ENCODE results near the gene PRDM16. TPM values are rescaled to one million over a fixed set of nuclear protein-coding genes. Genes with fewer than 3 reads are reported as not detected.

Gene PRDM16
- total and polyA plus RNA-seq, 2 of the 13 experiments (the other 11 are each of a cell fraction or from before 2014, with no cell fraction given) = 0.15 to 0.81 TPM

GRCh38 chr1:3170561-3171453 lies 101.8 kb downstream of the PRDM16 start (continued):
- TF ChIP-seq PHB2 (IDR thresholded peaks at IDR 0.05; ENCODE audit: partially characterized antibody) (no peak), ONECUT2 (CRISPR knock-in tag; IDR thresholded peaks at IDR 0.05) (no peak), NKX3-1 (CRISPR knock-in tag; IDR thresholded peaks at IDR 0.05) (no peak), IRF1 (CRISPR knock-in tag; IDR thresholded peaks at IDR 0.05; ENCODE audit: low read depth) (no peak), ZNF275 (CRISPR knock-in tag; IDR thresholded peaks at IDR 0.05; ENCODE audit: borderline replicate concordance) (no peak), ZNF256 (CRISPR knock-in tag; conservative IDR thresholded peaks at IDR 0.05) (no peak), RNF219 (CRISPR knock-in tag; IDR thresholded peaks at IDR 0.05) (no peak), TFDP1 (CRISPR knock-in tag; IDR thresholded peaks at IDR 0.05; ENCODE audit: borderline replicate concordance) (peak; percentile 73; the same call in 1 of the 2 replicates), ZNF546 (CRISPR knock-in tag; conservative IDR thresholded peaks at IDR 0.05) (no peak), SAFB2 (CRISPR knock-in tag; IDR thresholded peaks at IDR 0.05; ENCODE audit: borderline replicate concordance, low read depth) (no peak), PHF5A (CRISPR knock-in tag; IDR thresholded peaks at IDR 0.05; ENCODE audit: low read depth, unreplicated experiment) (peak; percentile 45), KLF6 (CRISPR knock-in tag; IDR thresholded peaks at IDR 0.05) (no peak), ZNF549 (CRISPR knock-in tag; IDR thresholded peaks at IDR 0.05) (no peak), ZNF180 (CRISPR knock-in tag; IDR thresholded peaks at IDR 0.05; ENCODE audit: borderline replicate concordance, low read depth) (no peak), JARID2 (CRISPR knock-in tag; IDR thresholded peaks at IDR 0.05; ENCODE audit: insufficient replicate concordance) (no peak), ZIK1 (CRISPR knock-in tag; IDR thresholded peaks at IDR 0.05; ENCODE audit: borderline replicate concordance, low read depth) (no peak), ZNF766 (CRISPR knock-in tag; IDR thresholded peaks at IDR 0.05; ENCODE audit: borderline replicate concordance) (no peak)
- TF ChIP-seq, protein P1, sequence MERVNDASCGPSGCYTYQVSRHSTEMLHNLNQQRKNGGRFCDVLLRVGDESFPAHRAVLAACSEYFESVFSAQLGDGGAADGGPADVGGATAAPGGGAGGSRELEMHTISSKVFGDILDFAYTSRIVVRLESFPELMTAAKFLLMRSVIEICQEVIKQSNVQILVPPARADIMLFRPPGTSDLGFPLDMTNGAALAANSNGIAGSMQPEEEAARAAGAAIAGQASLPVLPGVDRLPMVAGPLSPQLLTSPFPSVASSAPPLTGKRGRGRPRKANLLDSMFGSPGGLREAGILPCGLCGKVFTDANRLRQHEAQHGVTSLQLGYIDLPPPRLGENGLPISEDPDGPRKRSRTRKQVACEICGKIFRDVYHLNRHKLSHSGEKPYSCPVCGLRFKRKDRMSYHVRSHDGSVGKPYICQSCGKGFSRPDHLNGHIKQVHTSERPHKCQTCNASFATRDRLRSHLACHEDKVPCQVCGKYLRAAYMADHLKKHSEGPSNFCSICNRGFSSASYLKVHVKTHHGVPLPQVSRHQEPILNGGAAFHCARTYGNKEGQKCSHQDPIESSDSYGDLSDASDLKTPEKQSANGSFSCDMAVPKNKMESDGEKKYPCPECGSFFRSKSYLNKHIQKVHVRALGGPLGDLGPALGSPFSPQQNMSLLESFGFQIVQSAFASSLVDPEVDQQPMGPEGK (CRISPR knock-in tag; IDR thresholded peaks at IDR 0.05) = peak; percentile 78
- TF ChIP-seq, protein P2, sequence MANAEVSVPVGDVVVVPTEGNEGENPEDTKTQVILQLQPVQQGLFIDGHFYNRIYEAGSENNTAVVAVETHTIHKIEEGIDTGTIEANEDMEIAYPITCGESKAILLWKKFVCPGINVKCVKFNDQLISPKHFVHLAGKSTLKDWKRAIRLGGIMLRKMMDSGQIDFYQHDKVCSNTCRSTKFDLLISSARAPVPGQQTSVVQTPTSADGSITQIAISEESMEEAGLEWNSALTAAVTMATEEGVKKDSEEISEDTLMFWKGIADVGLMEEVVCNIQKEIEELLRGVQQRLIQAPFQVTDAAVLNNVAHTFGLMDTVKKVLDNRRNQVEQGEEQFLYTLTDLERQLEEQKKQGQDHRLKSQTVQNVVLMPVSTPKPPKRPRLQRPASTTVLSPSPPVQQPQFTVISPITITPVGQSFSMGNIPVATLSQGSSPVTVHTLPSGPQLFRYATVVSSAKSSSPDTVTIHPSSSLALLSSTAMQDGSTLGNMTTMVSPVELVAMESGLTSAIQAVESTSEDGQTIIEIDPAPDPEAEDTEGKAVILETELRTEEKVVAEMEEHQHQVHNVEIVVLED (CRISPR knock-in tag; IDR thresholded peaks at IDR 0.05; ENCODE audit: borderline replicate concordance) = no peak; the same call in 1 of the 2 replicates
